Brain microvascular endothelial cell (primary cell): Measurements from ENCODE around the gene GRB2.
"Not testable (repeated sequence)": the region's sequence is repeated elsewhere in the genome, so short reads cannot be mapped to it uniquely, and the experiment has no call there.

Experiments
- DNase-seq: peaks from one replicate; pipeline ENCODE4 v3.0.0-alpha.2; 2020
- H3K27ac ChIP-seq: fragments of 250-450 bp; sonication (Bioruptor Pico); 2 replicates; pipeline ENCODE4 v1.5.1; 2020; ENCODE audit warnings: mild to moderate bottlenecking, moderate library complexity
- H3K27me3 ChIP-seq: fragments of 250-450 bp; sonication (Bioruptor Pico); replicated peaks from 2 replicates; pipeline ENCODE4 v1.5.1; 2020; ENCODE audit warnings: mild to moderate bottlenecking
- H3K36me3 ChIP-seq: fragments of 250-450 bp; sonication (Bioruptor Pico); replicated peaks from 2 replicates; pipeline ENCODE4 v1.5.1; 2020; ENCODE audit warnings: mild to moderate bottlenecking
- H3K4me3 ChIP-seq: 2 replicates; pipeline ENCODE4 v1.5.1; 2011; ENCODE audit warnings: low read depth, mild to moderate bottlenecking, control low read depth, low read length, moderate library complexity
- CTCF ChIP-seq: IDR thresholded peaks from 2 replicates; pipeline ENCODE4 v1.5.1; 2011; ENCODE audit warnings: low read depth, mild to moderate bottlenecking, moderate library complexity, low read length, control low read depth, inconsistent platforms; ENCODE audit errors: missing control alignments
- in situ Hi-C: cut with HindIII; loops from 2 replicates; pipeline ENCODE4 v1.10.0; 2017; ENCODE audit warnings: low sequenced_read_pairs, low pct_ligation_motif_present

GRB2 gene

GRCh38 chr17:75373280-75373679 lies 32.2 kb downstream of the GRB2 start:
- no peak overlapping the region for H3K4me3 ChIP-seq
- TF ChIP-seq CTCF = no peak
- H3K36me3 ChIP-seq = no peaks in the 10 kb centered on the region
- in situ Hi-C loops = no loop called here
- no peaks in the 10 kb centered on the region for H3K27me3 ChIP-seq
- no peak overlapping the region for H3K27ac ChIP-seq
- no peak for DNase-seq

GRCh38 chr17:75371981-75372380 lies 33.5 kb downstream of the GRB2 start:
- H3K36me3 ChIP-seq = no peaks in the 10 kb centered on the region
- no peak for TF ChIP-seq CTCF
- H3K4me3 ChIP-seq = no peak overlapping the region
- H3K27ac ChIP-seq = no peak overlapping the region
- H3K27me3 ChIP-seq = no peaks in the 10 kb centered on the region
- in situ Hi-C loops = no loop called here
- no peak for DNase-seq

GRCh38 chr17:75371339-75371738 lies 34.1 kb downstream of the GRB2 start:
- Histone ChIP-seq H3K27me3 (no peaks in the 10 kb centered on the region), H3K4me3 (no peak overlapping the region), H3K36me3 (no peaks in the 10 kb centered on the region), H3K27ac (no peak overlapping the region)
- no peak for DNase-seq
- in situ Hi-C loops = no loop called here
- TF ChIP-seq CTCF = no peak

- H3K36me3 ChIP-seq = no peaks in the 10 kb centered on the region
These were observed 35.1 kb downstream of the GRB2 start for GRCh38 chr17:75370286-75370915.

GRCh38 chr17:75367838-75368789 lies 37.4 kb downstream of the GRB2 start:
- H3K27ac ChIP-seq, H3K4me3 ChIP-seq, H3K27me3 ChIP-seq, H3K36me3 ChIP-seq, DNase-seq, in situ Hi-C loops: not testable (repeated sequence)

More at GRCh38 chr17:75370286-75370915, 35.1 kb downstream of the GRB2 start:
- Histone ChIP-seq H3K4me3 (no peak overlapping the region), H3K27ac (no peak overlapping the region), H3K27me3 (no peaks in the 10 kb centered on the region)
- no peak for DNase-seq
- TF ChIP-seq CTCF = no peak
- in situ Hi-C loops = no loop called here

GRCh38 chr17:75367312-75367711 lies 38.2 kb downstream of the GRB2 start:
- DNase-seq = no peak
- Histone ChIP-seq H3K36me3 (no peaks in the 10 kb centered on the region), H3K27ac (no peak overlapping the region), H3K4me3 (no peak overlapping the region), H3K27me3 (no peaks in the 10 kb centered on the region)
- TF ChIP-seq CTCF = no peak
- in situ Hi-C loops = no loop called here
